Loucy (cell line): Measurements from ENCODE around the gene CYP4F11.

Source experiments
- EZH2phosphoT487 ChIP-seq: fragments of 200-600 bp; IDR thresholded peaks from 2 replicates; pipeline ENCODE4 v1.6.1; 2018; ENCODE audit warnings: antibody characterized with exemption, mild to moderate bottlenecking, moderate library complexity, borderline replicate concordance
- TF ChIP-seq, protein P1 (sequence below): fragments of 200-600 bp; sonication (generic); conservative IDR thresholded peaks from 2 replicates; pipeline ENCODE4 v1.5.1; 2014; ENCODE audit warnings: mild to moderate bottlenecking, antibody characterized with exemption, low read length

DNA sequence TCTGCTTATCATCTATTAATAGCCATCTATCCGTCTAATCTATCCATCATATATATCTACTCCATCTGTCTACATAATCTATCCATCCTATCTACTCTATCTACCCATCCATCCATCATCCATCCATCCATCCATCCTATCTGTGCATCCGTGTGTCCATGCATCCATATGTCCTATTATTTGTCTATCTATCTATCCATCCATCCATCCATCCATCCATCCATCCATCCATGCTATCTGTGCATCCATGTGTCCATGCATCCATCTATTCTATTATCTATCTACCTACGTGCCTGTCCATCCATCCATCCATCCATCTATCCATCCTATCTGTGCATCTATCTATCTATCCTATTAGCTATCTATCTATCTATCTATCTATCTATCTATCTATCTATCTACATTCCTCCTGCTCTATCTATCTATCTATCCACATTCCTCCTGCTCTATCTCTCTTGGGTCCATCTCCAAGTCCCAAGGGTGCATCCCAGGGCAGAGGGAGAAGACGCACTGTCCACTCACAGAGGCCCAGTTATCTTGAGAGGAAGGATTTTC is 38.4 kb downstream of the CYP4F11 start:
- TF ChIP-seq, protein P1, sequence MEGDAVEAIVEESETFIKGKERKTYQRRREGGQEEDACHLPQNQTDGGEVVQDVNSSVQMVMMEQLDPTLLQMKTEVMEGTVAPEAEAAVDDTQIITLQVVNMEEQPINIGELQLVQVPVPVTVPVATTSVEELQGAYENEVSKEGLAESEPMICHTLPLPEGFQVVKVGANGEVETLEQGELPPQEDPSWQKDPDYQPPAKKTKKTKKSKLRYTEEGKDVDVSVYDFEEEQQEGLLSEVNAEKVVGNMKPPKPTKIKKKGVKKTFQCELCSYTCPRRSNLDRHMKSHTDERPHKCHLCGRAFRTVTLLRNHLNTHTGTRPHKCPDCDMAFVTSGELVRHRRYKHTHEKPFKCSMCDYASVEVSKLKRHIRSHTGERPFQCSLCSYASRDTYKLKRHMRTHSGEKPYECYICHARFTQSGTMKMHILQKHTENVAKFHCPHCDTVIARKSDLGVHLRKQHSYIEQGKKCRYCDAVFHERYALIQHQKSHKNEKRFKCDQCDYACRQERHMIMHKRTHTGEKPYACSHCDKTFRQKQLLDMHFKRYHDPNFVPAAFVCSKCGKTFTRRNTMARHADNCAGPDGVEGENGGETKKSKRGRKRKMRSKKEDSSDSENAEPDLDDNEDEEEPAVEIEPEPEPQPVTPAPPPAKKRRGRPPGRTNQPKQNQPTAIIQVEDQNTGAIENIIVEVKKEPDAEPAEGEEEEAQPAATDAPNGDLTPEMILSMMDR: no peak
- no peak for TF ChIP-seq EZH2phosphoT487
